WTC11 (cell line): ENCODE measurements around the gene TMEM229B. TPM values are rescaled to one million over a fixed set of nuclear protein-coding genes. Genes with fewer than 3 reads are reported as not detected.

Source experiments
- ATAC-seq: fragments of 200-7000 bp; cut with Tn5 transposase; 2 replicates; pipeline ENCODE4 v1.10.0; 2021; ENCODE audit warnings: mild to moderate bottlenecking, moderate library complexity
- CTCF ChIA-PET: fragments of 300-600 bp; sonication (Branson Sonifier 250); formaldehyde crosslinking; loops from one replicate; lab custom pipeline; 2021; ENCODE audit warnings: antibody characterized with exemption; lab: Charles Lee
- POLR2A ChIA-PET: fragments of 350-600 bp; sonication (Branson Sonifier 250); formaldehyde crosslinking; loops from one replicate; lab custom pipeline; 2021; ENCODE audit warnings: antibody characterized with exemption; lab: Charles Lee
- DNase-seq: peaks from one replicate; pipeline ENCODE4 v3.0.0; 2021; ENCODE audit warnings: low spot score
- H3K27ac Mint-ChIP-seq: 2 replicates; pipeline ENCODE4 v1.8.0; 2021; ENCODE audit warnings: mixed read lengths
- H3K27me3 Mint-ChIP-seq: 2 replicates; pipeline ENCODE4 v1.8.0; 2021; ENCODE audit warnings: low read depth, mild to moderate bottlenecking, moderate library complexity, mixed read lengths
- H3K36me3 Mint-ChIP-seq: 2 replicates; pipeline ENCODE4 v1.8.0; 2021; ENCODE audit warnings: mixed read lengths
- H3K4me1 Mint-ChIP-seq: 2 replicates; pipeline ENCODE4 v1.8.0; 2022; ENCODE audit warnings: mixed read lengths
- H3K4me3 Mint-ChIP-seq: 2 replicates; pipeline ENCODE4 v1.8.0; 2021; ENCODE audit warnings: mild to moderate bottlenecking, moderate library complexity, mixed read lengths
- H3K9me3 Mint-ChIP-seq: 2 replicates; pipeline ENCODE4 v1.8.0; 2021; ENCODE audit warnings: mixed read lengths
- ATF1 ChIP-seq: sonication (generic); formaldehyde crosslinking; IDR thresholded peaks from 2 replicates; pipeline ENCODE4 v1.8.1; 2023; ENCODE audit warnings: mild to moderate bottlenecking, moderate library complexity, missing genetic modification reagents
- CREM ChIP-seq: sonication (generic); formaldehyde crosslinking; IDR thresholded peaks from 2 replicates; pipeline ENCODE4 v1.8.1; 2022; ENCODE audit warnings: mild to moderate bottlenecking, missing genetic modification reagents, moderate library complexity
- ELF4 ChIP-seq: sonication (generic); formaldehyde crosslinking; IDR thresholded peaks from 2 replicates; pipeline ENCODE4 v1.8.1; 2022; ENCODE audit warnings: low read depth, mild to moderate bottlenecking, moderate library complexity, missing genetic modification reagents
- KAT7 ChIP-seq: sonication (generic); formaldehyde crosslinking; IDR thresholded peaks from 2 replicates; pipeline ENCODE4 v1.8.1; 2023; ENCODE audit warnings: missing genetic modification reagents, mild to moderate bottlenecking, borderline replicate concordance
- NFYB ChIP-seq: sonication (generic); formaldehyde crosslinking; conservative IDR thresholded peaks from 2 replicates; pipeline ENCODE4 v1.8.0; 2022; ENCODE audit warnings: low read depth, missing genetic modification reagents
- NR2C2 ChIP-seq: sonication (generic); formaldehyde crosslinking; IDR thresholded peaks from 2 replicates; pipeline ENCODE4 v1.8.0; 2022; ENCODE audit warnings: mild to moderate bottlenecking, missing genetic modification reagents
- RELA ChIP-seq: sonication (generic); formaldehyde crosslinking; IDR thresholded peaks from 2 replicates; pipeline ENCODE4 v1.8.1; 2022; ENCODE audit warnings: missing genetic modification reagents, mild to moderate bottlenecking, borderline replicate concordance
- SMAD3 ChIP-seq: sonication (generic); formaldehyde crosslinking; IDR thresholded peaks from 2 replicates; pipeline ENCODE4 v1.8.0; 2022; ENCODE audit warnings: missing genetic modification reagents, mild to moderate bottlenecking, borderline replicate concordance
- TCF7 ChIP-seq: sonication (generic); formaldehyde crosslinking; IDR thresholded peaks from 2 replicates; pipeline ENCODE4 v1.8.0; 2022; ENCODE audit warnings: mild to moderate bottlenecking, low read depth, missing genetic modification reagents, moderate library complexity
- ZBTB21 ChIP-seq: sonication (generic); formaldehyde crosslinking; IDR thresholded peaks from 2 replicates; pipeline ENCODE4 v1.8.1; 2023; ENCODE audit warnings: mild to moderate bottlenecking, missing genetic modification reagents, borderline replicate concordance
- ZNF121 ChIP-seq: sonication (generic); formaldehyde crosslinking; IDR thresholded peaks from 2 replicates; pipeline ENCODE4 v1.8.0; 2023; ENCODE audit warnings: missing genetic modification reagents
- ZNF423 ChIP-seq: fragments of 250-450 bp; sonication (Bioruptor Pico); IDR thresholded peaks from 2 replicates; pipeline ENCODE4 v2.1.2; 2022; ENCODE audit warnings: mild to moderate bottlenecking, moderate library complexity
- total RNA-seq: library from RNA; stranded (reverse); gene quantifications from 3 replicates; pipeline ENCODE4 v1.2.3, GENCODE V29; 2021
- TF ChIP-seq, protein P1 (sequence below): sonication (generic); formaldehyde crosslinking; IDR thresholded peaks from 2 replicates; pipeline ENCODE4 v1.8.0; 2022; ENCODE audit warnings: missing genetic modification reagents
- TF ChIP-seq, protein P2 (sequence below): sonication (generic); formaldehyde crosslinking; IDR thresholded peaks from 2 replicates; pipeline ENCODE4 v1.8.0; 2022; ENCODE audit warnings: mild to moderate bottlenecking, missing genetic modification reagents
- TF ChIP-seq, protein P3 (sequence below): sonication (generic); formaldehyde crosslinking; IDR thresholded peaks from 2 replicates; pipeline ENCODE4 v1.8.1; 2022; ENCODE audit warnings: mild to moderate bottlenecking, missing genetic modification reagents, moderate library complexity, borderline replicate concordance
- TF ChIP-seq, protein P4 (sequence below): sonication (generic); formaldehyde crosslinking; IDR thresholded peaks from 2 replicates; pipeline ENCODE4 v1.8.1; 2022; ENCODE audit warnings: missing genetic modification reagents, borderline replicate concordance
- TF ChIP-seq, protein P5 (sequence below): fragments of 250-450 bp; sonication (Bioruptor Pico); IDR thresholded peaks from 2 replicates; pipeline ENCODE4 v2.1.2; 2022; ENCODE audit warnings: mild to moderate bottlenecking, moderate library complexity
- TF ChIP-seq, protein P6 (sequence below): fragments of 250-450 bp; sonication (Bioruptor Pico); IDR thresholded peaks from 2 replicates; pipeline ENCODE4 v1.9.0; 2021; ENCODE audit warnings: mild to moderate bottlenecking
- TF ChIP-seq, protein P7 (sequence below): fragments of 200-600 bp; IDR thresholded peaks from 2 replicates; pipeline ENCODE4 v1.8.0; 2022; ENCODE audit warnings: antibody characterized with exemption

The TMEM229B gene
- total RNA-seq, 1 experiment from 2014 or later: 0.90 TPM

GRCh38 chr14:67428501-67429031, 60.0 kb downstream of the TMEM229B start:
- Mint-ChIP-seq H3K4me1 (peaks cover 12% of the 10 kb centered on the region), H3K27ac (no peak overlapping the region; the same call in 1 of the 2 replicates), H3K4me3 (no peak overlapping the region), H3K27me3 (peaks cover 3% of the 10 kb centered on the region; the same call in 1 of the 2 replicates), H3K9me3 (no peaks in the 10 kb centered on the region), H3K36me3 (no peaks in the 10 kb centered on the region)
- ChIA-PET CTCF (interaction anchor here (0.5 to 5.8 kb wide), 24 partner anchors 9 to 306 kb away, joined by 3 to 117 read pairs (median 15); partner anchors contain the start of genes ATP6V1D, PIGH, PLEKHH1 and RDH11), POLR2A (no interaction called here)
- TF ChIP-seq ZNF423 (CRISPR knock-in tag) (no peak), ZNF121 (CRISPR knock-in tag) (no peak), ATF1 (CRISPR knock-in tag) (no peak), TCF7 (CRISPR knock-in tag) (no peak), NFYB (CRISPR knock-in tag) (no peak), SMAD3 (no peak), NR2C2 (CRISPR knock-in tag) (no peak), RELA (no peak), ZBTB21 (CRISPR knock-in tag) (no peak), KAT7 (CRISPR knock-in tag) (no peak)
- TF ChIP-seq, protein P1, sequence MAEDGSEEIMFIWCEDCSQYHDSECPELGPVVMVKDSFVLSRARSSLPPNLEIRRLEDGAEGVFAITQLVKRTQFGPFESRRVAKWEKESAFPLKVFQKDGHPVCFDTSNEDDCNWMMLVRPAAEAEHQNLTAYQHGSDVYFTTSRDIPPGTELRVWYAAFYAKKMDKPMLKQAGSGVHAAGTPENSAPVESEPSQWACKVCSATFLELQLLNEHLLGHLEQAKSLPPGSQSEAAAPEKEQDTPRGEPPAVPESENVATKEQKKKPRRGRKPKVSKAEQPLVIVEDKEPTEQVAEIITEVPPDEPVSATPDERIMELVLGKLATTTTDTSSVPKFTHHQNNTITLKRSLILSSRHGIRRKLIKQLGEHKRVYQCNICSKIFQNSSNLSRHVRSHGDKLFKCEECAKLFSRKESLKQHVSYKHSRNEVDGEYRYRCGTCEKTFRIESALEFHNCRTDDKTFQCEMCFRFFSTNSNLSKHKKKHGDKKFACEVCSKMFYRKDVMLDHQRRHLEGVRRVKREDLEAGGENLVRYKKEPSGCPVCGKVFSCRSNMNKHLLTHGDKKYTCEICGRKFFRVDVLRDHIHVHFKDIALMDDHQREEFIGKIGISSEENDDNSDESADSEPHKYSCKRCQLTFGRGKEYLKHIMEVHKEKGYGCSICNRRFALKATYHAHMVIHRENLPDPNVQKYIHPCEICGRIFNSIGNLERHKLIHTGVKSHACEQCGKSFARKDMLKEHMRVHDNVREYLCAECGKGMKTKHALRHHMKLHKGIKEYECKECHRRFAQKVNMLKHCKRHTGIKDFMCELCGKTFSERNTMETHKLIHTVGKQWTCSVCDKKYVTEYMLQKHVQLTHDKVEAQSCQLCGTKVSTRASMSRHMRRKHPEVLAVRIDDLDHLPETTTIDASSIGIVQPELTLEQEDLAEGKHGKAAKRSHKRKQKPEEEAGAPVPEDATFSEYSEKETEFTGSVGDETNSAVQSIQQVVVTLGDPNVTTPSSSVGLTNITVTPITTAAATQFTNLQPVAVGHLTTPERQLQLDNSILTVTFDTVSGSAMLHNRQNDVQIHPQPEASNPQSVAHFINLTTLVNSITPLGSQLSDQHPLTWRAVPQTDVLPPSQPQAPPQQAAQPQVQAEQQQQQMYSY (CRISPR knock-in tag): no peak
- TF ChIP-seq, protein P2, sequence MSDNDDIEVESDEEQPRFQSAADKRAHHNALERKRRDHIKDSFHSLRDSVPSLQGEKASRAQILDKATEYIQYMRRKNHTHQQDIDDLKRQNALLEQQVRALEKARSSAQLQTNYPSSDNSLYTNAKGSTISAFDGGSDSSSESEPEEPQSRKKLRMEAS (CRISPR knock-in tag): no peak
- TF ChIP-seq, protein P3, sequence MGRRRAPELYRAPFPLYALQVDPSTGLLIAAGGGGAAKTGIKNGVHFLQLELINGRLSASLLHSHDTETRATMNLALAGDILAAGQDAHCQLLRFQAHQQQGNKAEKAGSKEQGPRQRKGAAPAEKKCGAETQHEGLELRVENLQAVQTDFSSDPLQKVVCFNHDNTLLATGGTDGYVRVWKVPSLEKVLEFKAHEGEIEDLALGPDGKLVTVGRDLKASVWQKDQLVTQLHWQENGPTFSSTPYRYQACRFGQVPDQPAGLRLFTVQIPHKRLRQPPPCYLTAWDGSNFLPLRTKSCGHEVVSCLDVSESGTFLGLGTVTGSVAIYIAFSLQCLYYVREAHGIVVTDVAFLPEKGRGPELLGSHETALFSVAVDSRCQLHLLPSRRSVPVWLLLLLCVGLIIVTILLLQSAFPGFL (CRISPR knock-in tag): no peak
- TF ChIP-seq, protein P4, sequence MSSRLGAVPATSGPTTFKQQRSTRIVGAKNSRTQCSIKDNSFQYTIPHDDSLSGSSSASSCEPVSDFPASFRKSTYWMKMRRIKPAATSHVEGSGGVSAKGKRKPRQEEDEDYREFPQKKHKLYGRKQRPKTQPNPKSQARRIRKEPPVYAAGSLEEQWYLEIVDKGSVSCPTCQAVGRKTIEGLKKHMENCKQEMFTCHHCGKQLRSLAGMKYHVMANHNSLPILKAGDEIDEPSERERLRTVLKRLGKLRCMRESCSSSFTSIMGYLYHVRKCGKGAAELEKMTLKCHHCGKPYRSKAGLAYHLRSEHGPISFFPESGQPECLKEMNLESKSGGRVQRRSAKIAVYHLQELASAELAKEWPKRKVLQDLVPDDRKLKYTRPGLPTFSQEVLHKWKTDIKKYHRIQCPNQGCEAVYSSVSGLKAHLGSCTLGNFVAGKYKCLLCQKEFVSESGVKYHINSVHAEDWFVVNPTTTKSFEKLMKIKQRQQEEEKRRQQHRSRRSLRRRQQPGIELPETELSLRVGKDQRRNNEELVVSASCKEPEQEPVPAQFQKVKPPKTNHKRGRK (CRISPR knock-in tag): no peak
- TF ChIP-seq, protein P5, sequence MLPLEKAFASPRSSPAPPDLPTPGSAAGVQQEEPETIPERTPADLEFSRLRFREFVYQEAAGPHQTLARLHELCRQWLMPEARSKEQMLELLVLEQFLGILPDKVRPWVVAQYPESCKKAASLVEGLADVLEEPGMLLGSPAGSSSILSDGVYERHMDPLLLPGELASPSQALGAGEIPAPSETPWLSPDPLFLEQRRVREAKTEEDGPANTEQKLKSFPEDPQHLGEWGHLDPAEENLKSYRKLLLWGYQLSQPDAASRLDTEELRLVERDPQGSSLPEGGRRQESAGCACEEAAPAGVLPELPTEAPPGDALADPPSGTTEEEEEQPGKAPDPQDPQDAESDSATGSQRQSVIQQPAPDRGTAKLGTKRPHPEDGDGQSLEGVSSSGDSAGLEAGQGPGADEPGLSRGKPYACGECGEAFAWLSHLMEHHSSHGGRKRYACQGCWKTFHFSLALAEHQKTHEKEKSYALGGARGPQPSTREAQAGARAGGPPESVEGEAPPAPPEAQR (CRISPR knock-in tag): no peak
- ATAC-seq: peak; percentile 51
- DNase-seq: no peak

- peaks cover 12% of the 10 kb centered on the region for H3K4me1 Mint-ChIP-seq
- ATAC-seq (peak; percentile 95), DNase-seq (peak; percentile 85)
- no peaks in the 10 kb centered on the region for H3K9me3 Mint-ChIP-seq
- ChIA-PET CTCF (interaction anchor here (0.6 to 5.8 kb wide), 61 partner anchors 8 to 302 kb away, joined by 3 to 117 read pairs (median 7); partner anchors contain the start of genes ATP6V1D, PIGH, PLEK2 and PLEKHH1), POLR2A (interaction anchor here (0.8 to 0.9 kb wide), 2 partner anchors 13 to 255 kb away, joined by 3 to 4 read pairs; no protein-coding TSS in a partner anchor)
- peak overlapping the region; percentile 20; the same call in 1 of the 2 replicates for H3K4me3 Mint-ChIP-seq
- no peaks in the 10 kb centered on the region for H3K36me3 Mint-ChIP-seq
- H3K27ac Mint-ChIP-seq: no peak overlapping the region
- H3K27me3 Mint-ChIP-seq: peaks cover 3% of the 10 kb centered on the region; the same call in 1 of the 2 replicates
- TF ChIP-seq ELF4 (CRISPR knock-in tag) (no peak), CREM (no peak)
- TF ChIP-seq, protein P6, sequence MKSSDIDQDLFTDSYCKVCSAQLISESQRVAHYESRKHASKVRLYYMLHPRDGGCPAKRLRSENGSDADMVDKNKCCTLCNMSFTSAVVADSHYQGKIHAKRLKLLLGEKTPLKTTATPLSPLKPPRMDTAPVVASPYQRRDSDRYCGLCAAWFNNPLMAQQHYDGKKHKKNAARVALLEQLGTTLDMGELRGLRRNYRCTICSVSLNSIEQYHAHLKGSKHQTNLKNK (CRISPR knock-in tag): no peak
- TF ChIP-seq, protein P7, sequence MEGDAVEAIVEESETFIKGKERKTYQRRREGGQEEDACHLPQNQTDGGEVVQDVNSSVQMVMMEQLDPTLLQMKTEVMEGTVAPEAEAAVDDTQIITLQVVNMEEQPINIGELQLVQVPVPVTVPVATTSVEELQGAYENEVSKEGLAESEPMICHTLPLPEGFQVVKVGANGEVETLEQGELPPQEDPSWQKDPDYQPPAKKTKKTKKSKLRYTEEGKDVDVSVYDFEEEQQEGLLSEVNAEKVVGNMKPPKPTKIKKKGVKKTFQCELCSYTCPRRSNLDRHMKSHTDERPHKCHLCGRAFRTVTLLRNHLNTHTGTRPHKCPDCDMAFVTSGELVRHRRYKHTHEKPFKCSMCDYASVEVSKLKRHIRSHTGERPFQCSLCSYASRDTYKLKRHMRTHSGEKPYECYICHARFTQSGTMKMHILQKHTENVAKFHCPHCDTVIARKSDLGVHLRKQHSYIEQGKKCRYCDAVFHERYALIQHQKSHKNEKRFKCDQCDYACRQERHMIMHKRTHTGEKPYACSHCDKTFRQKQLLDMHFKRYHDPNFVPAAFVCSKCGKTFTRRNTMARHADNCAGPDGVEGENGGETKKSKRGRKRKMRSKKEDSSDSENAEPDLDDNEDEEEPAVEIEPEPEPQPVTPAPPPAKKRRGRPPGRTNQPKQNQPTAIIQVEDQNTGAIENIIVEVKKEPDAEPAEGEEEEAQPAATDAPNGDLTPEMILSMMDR: peak; percentile 75
Observed at GRCh38 chr14:67426983-67427606, 61.4 kb downstream of the TMEM229B start.
